Cardiac muscle cell (in vitro differentiated cells and primary cell): ENCODE data around the gene HNRNPA3. TPM values are rescaled to one million over a fixed set of nuclear protein-coding genes. Genes with fewer than 3 reads are reported as not detected.

Experiments
- DNase-seq, 2 donors: peaks; one replicate each; pipeline versions ENCODE4 v3.0.0 to v3.0.0-alpha.2; 2010 to 2017; ENCODE audit warnings: low read depth in 1 of 2, low spot score in 1 of 2
- H3K27ac ChIP-seq: fragments of 200-600 bp; sonication (generic); 2 replicates; pipeline ENCODE4 v1.5.1; 2016
- H3K27me3 ChIP-seq: fragments of 200-600 bp; sonication (generic); 2 replicates; pipeline ENCODE4 v1.6.0; 2016; ENCODE audit warnings: control low read depth
- H3K36me3 ChIP-seq: fragments of 200-600 bp; sonication (generic); 2 replicates; pipeline ENCODE4 v1.5.1; 2016; ENCODE audit warnings: control low read depth
- H3K4me1 ChIP-seq: fragments of 200-600 bp; sonication (generic); 2 replicates; pipeline ENCODE4 v1.8.1; 2017; ENCODE audit warnings: low read depth, mild to moderate bottlenecking, mixed run types
- H3K4me3 ChIP-seq: fragments of 200-600 bp; sonication (generic); 2 replicates; pipeline ENCODE4 v1.5.1; 2016; ENCODE audit warnings: mild to moderate bottlenecking
- H3K9me3 ChIP-seq: fragments of 200-600 bp; sonication (generic); 2 replicates; pipeline ENCODE4 v1.5.1; 2017; ENCODE audit warnings: low read depth, mild to moderate bottlenecking, control low read depth
- polyA plus RNA-seq: library from polyadenylated mRNA; unstranded; fragments of >200 nt; fragmentation: Nextera tagmentation; extraction: Ambion mirVana; gene quantifications from 2 replicates; pipeline ENCODE4 v1.2.1, GENCODE V29; 2016
- total RNA-seq: library from RNA; depleted of rRNA; stranded (reverse); fragments of >200 nt; gene quantifications from 2 replicates; pipeline ENCODE4 v1.2.3, GENCODE V29; 2016
- TF ChIP-seq, protein P1 (sequence below): IDR thresholded peaks from 2 replicates; pipeline ENCODE4 v1.5.1; 2012; ENCODE audit warnings: low read depth, mild to moderate bottlenecking, low read length

The HNRNPA3 gene
- total and polyA plus RNA-seq, 2 experiments from 2014 or later = 78.6 to 81.7 TPM

GRCh38 chr2:177251165-177251542 is 38.6 kb downstream of the HNRNPA3 start:
- no peaks in the 10 kb centered on the region for H3K27me3 ChIP-seq
- no peaks in the 10 kb centered on the region for H3K9me3 ChIP-seq
- no peak for DNase-seq
- no peak overlapping the region for H3K4me3 ChIP-seq
- TF ChIP-seq, protein P1, sequence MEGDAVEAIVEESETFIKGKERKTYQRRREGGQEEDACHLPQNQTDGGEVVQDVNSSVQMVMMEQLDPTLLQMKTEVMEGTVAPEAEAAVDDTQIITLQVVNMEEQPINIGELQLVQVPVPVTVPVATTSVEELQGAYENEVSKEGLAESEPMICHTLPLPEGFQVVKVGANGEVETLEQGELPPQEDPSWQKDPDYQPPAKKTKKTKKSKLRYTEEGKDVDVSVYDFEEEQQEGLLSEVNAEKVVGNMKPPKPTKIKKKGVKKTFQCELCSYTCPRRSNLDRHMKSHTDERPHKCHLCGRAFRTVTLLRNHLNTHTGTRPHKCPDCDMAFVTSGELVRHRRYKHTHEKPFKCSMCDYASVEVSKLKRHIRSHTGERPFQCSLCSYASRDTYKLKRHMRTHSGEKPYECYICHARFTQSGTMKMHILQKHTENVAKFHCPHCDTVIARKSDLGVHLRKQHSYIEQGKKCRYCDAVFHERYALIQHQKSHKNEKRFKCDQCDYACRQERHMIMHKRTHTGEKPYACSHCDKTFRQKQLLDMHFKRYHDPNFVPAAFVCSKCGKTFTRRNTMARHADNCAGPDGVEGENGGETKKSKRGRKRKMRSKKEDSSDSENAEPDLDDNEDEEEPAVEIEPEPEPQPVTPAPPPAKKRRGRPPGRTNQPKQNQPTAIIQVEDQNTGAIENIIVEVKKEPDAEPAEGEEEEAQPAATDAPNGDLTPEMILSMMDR = no peak
- peaks cover 14% of the 10 kb centered on the region for H3K4me1 ChIP-seq
- H3K36me3 ChIP-seq = no peaks in the 10 kb centered on the region
- H3K27ac ChIP-seq = peak overlapping the region; percentile 57

DNA sequence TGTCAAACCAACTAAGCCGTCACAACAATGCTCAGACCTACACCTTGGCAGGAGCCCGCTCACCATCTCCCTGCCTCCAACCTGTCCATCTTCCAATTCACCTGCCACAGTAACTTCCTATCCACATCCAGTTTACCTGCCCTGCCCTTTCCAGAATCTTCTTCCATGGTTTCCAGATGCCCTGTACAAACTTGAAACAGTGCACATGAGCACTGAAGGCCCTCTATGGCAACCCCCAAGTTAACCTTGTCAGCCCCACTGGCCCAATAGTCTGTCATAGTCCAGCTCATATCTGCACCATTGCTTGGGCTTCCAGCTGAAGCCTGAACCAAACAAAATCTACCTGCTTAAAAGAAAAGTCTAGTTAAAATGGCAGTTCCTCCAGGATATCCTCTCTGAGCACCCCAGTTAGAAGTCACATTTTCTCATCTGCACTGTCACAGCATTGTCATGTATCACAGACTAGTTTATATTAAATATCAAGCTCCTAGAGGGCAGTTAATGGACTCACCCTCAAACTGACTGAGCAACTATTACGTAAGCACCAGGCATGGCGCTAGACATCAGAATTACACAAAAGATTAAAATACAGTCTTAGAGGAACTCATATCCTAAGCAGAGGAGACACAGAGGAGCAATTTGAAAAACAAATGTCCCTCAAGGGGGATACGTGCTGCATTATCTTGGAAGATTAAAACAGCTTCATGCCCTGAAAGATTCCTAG is 40.4 kb downstream of the HNRNPA3 start:
- DNase-seq = no peak
- Histone ChIP-seq H3K4me1 (peaks cover 24% of the 10 kb centered on the region), H3K9me3 (no peaks in the 10 kb centered on the region), H3K36me3 (no peaks in the 10 kb centered on the region), H3K4me3 (no peak overlapping the region), H3K27me3 (no peaks in the 10 kb centered on the region), H3K27ac (peak overlapping the region; percentile 7)
- TF ChIP-seq, protein P1 = no peak

GRCh38 chr2:177253704-177254103 is 41.1 kb downstream of the HNRNPA3 start:
- no peak overlapping the region for H3K27ac ChIP-seq
- no peak overlapping the region for H3K4me3 ChIP-seq
- H3K9me3 ChIP-seq = no peaks in the 10 kb centered on the region
- no peaks in the 10 kb centered on the region for H3K36me3 ChIP-seq
- no peaks in the 10 kb centered on the region for H3K27me3 ChIP-seq
- H3K4me1 ChIP-seq = peaks cover 24% of the 10 kb centered on the region
- no peak for DNase-seq
- TF ChIP-seq, protein P1 = no peak

DNA sequence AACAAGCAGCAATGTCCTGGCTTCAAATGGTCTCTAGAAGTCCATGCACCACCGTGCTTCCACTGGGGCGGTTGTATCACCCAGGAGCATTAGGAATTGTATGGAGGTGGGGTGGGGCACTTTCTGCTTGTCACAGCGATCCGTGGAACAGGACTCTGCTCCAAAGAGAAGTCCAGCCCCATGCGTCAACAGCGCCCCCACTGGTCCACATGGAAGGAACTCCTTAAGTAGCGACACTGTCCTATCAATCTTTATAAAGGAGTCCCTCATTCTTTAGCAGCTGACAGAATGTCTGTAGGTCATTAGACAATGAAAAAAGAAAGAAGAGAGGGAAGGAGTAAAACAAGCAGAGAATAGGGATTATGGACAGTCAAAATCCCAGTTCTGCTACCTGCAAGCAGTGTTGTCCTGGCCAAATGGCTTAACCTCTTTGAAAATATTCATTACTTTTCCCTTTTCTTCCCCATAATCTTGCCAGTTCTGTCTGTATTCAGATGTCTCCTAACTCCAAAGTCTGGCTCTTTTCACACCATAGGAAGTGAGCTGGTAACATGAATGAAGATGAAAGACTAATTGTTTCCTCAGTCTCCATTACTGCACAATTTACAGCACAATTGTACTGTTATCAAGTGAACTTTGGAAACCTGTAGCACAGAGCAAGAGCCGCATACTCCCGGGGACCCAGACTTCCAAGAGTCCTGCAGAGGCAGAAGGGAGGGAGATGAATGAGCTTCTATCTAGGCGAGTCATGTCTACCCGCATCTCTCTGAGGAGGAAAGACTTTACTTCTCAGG is 42.0 kb downstream of the HNRNPA3 start:
- H3K27ac ChIP-seq = peak overlapping the region; percentile 4
- H3K36me3 ChIP-seq = no peaks in the 10 kb centered on the region
- H3K27me3 ChIP-seq = no peaks in the 10 kb centered on the region
- TF ChIP-seq, protein P1 = peak; percentile 58
- H3K4me1 ChIP-seq = peaks cover 20% of the 10 kb centered on the region
- H3K4me3 ChIP-seq = no peak overlapping the region
- peak; percentile 49 to 64 for DNase-seq
- H3K9me3 ChIP-seq = no peaks in the 10 kb centered on the region

GRCh38 chr2:177255227-177255601 is 42.6 kb downstream of the HNRNPA3 start:
- TF ChIP-seq, protein P1 = no peak
- Histone ChIP-seq H3K4me3 (no peak overlapping the region), H3K36me3 (no peaks in the 10 kb centered on the region), H3K27ac (peak overlapping the region; percentile 4), H3K9me3 (no peaks in the 10 kb centered on the region), H3K4me1 (peaks cover 17% of the 10 kb centered on the region), H3K27me3 (no peaks in the 10 kb centered on the region)
- no peak for DNase-seq
